ENCODE data around the gene SRBD1.

DNA sequence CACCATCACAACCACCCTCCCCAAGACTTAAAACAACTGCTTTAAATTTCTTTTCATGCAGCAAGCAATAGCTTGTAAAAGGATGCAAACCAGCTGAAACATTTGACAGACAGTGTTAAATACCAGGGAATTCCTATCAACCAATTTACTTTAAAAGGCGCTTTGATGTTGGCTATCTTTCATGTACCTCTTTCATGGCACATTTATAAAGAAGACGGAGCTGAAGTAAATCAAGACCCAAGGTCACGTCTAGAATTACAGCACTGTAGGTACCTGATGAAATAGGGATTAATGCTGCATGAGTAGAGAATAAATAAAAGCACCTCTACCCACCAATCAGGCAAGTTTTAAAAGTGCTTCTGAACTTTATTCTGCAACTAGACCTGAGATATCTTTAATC lies 78.9 kb downstream of the SRBD1 start:
- TF ChIP-seq POLR2A (IDR thresholded peaks at IDR 0.05; ENCODE audit: low read depth, low read length) (no peak), POLR2AphosphoS5 (IDR thresholded peaks at IDR 0.05; ENCODE audit: low read depth, low read length) (no peak), PAX5 (IDR thresholded peaks at IDR 0.05; ENCODE audit: insufficient read depth, low read length, severe bottlenecking) (no peak), POU2F2 (IDR thresholded peaks at IDR 0.05; ENCODE audit: low read depth, low read length) (no peak), TAF1 (IDR thresholded peaks at IDR 0.05; ENCODE audit: low read depth, low read length) (no peak)
